ENCODE measurements around the gene RNF7.

The RNF7 gene

GRCh38 chr3:141738022-141738890 is at the start of gene RNF7:
RNF7 (plus strand) TSS chr3:141738298; CDS start chr3:141738342, 44 bp downstream.
- peak; percentile 23; the same call in 1 of the 2 replicates for TF ChIP-seq TEAD4 (IDR thresholded peaks at IDR 0.05)
- peak; percentile 86 for TF ChIP-seq CEBPB (IDR thresholded peaks at IDR 0.05)
- TF ChIP-seq CREB1 (IDR thresholded peaks at IDR 0.05; ENCODE audit: low read depth): peak; percentile 91
- TF ChIP-seq TCF12 (IDR thresholded peaks at IDR 0.05; ENCODE audit: low read depth): peak; percentile 0; the same call in 1 of the 2 replicates
- TF ChIP-seq MAX (IDR thresholded peaks at IDR 0.05): peak; percentile 74
- TF ChIP-seq YY1 (IDR thresholded peaks at IDR 0.05; ENCODE audit: low read depth): peak; percentile 89
- TF ChIP-seq ZBTB7A (IDR thresholded peaks at IDR 0.05; ENCODE audit: low read depth): no peak
- TF ChIP-seq EGR1 (IDR thresholded peaks at IDR 0.05): no peak
- TF ChIP-seq EP300 (IDR thresholded peaks at IDR 0.05; ENCODE audit: borderline replicate concordance): no peak
- TF ChIP-seq NFIC (IDR thresholded peaks at IDR 0.05): no peak
- TF ChIP-seq FOXM1 (IDR thresholded peaks at IDR 0.05; ENCODE audit: borderline replicate concordance, low read depth): no peak; the same call in 1 of the 2 replicates
- peak; percentile 41; the same call in 1 of the 2 replicates for TF ChIP-seq USF1 (IDR thresholded peaks at IDR 0.05)
- TF ChIP-seq RAD21 (IDR thresholded peaks at IDR 0.05; ENCODE audit: low read depth): peak; percentile 56; the same call in 1 of the 2 replicates
- no peak for TF ChIP-seq REST (IDR thresholded peaks at IDR 0.05; ENCODE audit: low read depth)
- peak; percentile 81 for TF ChIP-seq TAF1 (IDR thresholded peaks at IDR 0.05; ENCODE audit: low read depth)

- no peak for TF ChIP-seq TAF1 (IDR thresholded peaks at IDR 0.05; ENCODE audit: low read depth)
- TF ChIP-seq TCF12 (IDR thresholded peaks at IDR 0.05; ENCODE audit: low read depth): no peak
- no peak for TF ChIP-seq EGR1 (IDR thresholded peaks at IDR 0.05)
- no peak for TF ChIP-seq RAD21 (IDR thresholded peaks at IDR 0.05; ENCODE audit: low read depth)
- TF ChIP-seq TEAD4 (IDR thresholded peaks at IDR 0.05): no peak
- no peak for TF ChIP-seq CREB1 (IDR thresholded peaks at IDR 0.05; ENCODE audit: low read depth)
- TF ChIP-seq EP300 (IDR thresholded peaks at IDR 0.05; ENCODE audit: borderline replicate concordance): no peak
- TF ChIP-seq NFIC (IDR thresholded peaks at IDR 0.05): no peak
Observed at GRCh38 chr3:141690431-141691072, 47.5 kb upstream of the RNF7 start.

GRCh38 chr3:141699324-141699723 is 38.8 kb upstream of the RNF7 start:
- TF ChIP-seq EP300 (IDR thresholded peaks at IDR 0.05; ENCODE audit: borderline replicate concordance) (no peak), CEBPB (IDR thresholded peaks at IDR 0.05) (no peak), TEAD4 (IDR thresholded peaks at IDR 0.05) (no peak), MAX (IDR thresholded peaks at IDR 0.05) (no peak), EGR1 (IDR thresholded peaks at IDR 0.05) (no peak), TAF1 (IDR thresholded peaks at IDR 0.05; ENCODE audit: low read depth) (no peak), ZBTB7A (IDR thresholded peaks at IDR 0.05; ENCODE audit: low read depth) (no peak), TCF12 (IDR thresholded peaks at IDR 0.05; ENCODE audit: low read depth) (no peak), REST (IDR thresholded peaks at IDR 0.05; ENCODE audit: low read depth) (no peak), YY1 (IDR thresholded peaks at IDR 0.05; ENCODE audit: low read depth) (no peak), USF1 (IDR thresholded peaks at IDR 0.05) (no peak), RAD21 (IDR thresholded peaks at IDR 0.05; ENCODE audit: low read depth) (no peak), CREB1 (IDR thresholded peaks at IDR 0.05; ENCODE audit: low read depth) (no peak)

GRCh38 chr3:141699897-141700296 is 38.2 kb upstream of the RNF7 start:
- TF ChIP-seq REST (IDR thresholded peaks at IDR 0.05; ENCODE audit: low read depth): no peak
- no peak for TF ChIP-seq MAX (IDR thresholded peaks at IDR 0.05)
- no peak for TF ChIP-seq TAF1 (IDR thresholded peaks at IDR 0.05; ENCODE audit: low read depth)
- TF ChIP-seq FOXM1 (IDR thresholded peaks at IDR 0.05; ENCODE audit: borderline replicate concordance, low read depth): no peak
- no peak for TF ChIP-seq YY1 (IDR thresholded peaks at IDR 0.05; ENCODE audit: low read depth)
- no peak for TF ChIP-seq EP300 (IDR thresholded peaks at IDR 0.05; ENCODE audit: borderline replicate concordance)
- no peak for TF ChIP-seq EGR1 (IDR thresholded peaks at IDR 0.05)
- TF ChIP-seq RAD21 (IDR thresholded peaks at IDR 0.05; ENCODE audit: low read depth): no peak
- TF ChIP-seq CEBPB (IDR thresholded peaks at IDR 0.05): no peak
- no peak for TF ChIP-seq TCF12 (IDR thresholded peaks at IDR 0.05; ENCODE audit: low read depth)
- TF ChIP-seq USF1 (IDR thresholded peaks at IDR 0.05): no peak
- TF ChIP-seq CREB1 (IDR thresholded peaks at IDR 0.05; ENCODE audit: low read depth): no peak
